ENCODE results near the gene TNFAIP3.
"Not testable (repeated sequence)": the region's sequence is repeated elsewhere in the genome, so short reads cannot be mapped to it uniquely, and the experiment has no call there.

The TNFAIP3 gene

GRCh38 chr6:137879885-137880745 is 13.1 kb downstream of the TNFAIP3 start:
- no peak for DNase-seq

- DNase-seq = no peak
Measured at GRCh38 chr6:137880746-137881521, 13.9 kb downstream of the TNFAIP3 start.

DNA sequence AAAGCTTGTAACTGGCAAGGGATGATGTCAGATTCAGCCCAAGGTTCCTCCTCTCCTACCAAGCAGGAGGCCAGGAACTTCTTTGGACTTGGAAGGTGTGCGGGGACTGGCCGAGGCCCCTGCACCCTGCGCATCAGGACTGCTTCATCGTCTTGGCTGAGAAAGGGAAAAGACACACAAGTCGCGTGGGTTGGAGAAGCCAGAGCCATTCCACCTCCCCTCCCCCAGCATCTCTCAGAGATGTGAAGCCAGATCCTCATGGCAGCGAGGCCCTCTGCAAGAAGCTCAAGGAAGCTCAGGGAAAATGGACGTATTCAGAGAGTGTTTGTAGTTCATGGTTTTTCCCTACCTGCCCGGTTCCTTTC is 14.4 kb downstream of the TNFAIP3 start:
- no peak for DNase-seq

DNA sequence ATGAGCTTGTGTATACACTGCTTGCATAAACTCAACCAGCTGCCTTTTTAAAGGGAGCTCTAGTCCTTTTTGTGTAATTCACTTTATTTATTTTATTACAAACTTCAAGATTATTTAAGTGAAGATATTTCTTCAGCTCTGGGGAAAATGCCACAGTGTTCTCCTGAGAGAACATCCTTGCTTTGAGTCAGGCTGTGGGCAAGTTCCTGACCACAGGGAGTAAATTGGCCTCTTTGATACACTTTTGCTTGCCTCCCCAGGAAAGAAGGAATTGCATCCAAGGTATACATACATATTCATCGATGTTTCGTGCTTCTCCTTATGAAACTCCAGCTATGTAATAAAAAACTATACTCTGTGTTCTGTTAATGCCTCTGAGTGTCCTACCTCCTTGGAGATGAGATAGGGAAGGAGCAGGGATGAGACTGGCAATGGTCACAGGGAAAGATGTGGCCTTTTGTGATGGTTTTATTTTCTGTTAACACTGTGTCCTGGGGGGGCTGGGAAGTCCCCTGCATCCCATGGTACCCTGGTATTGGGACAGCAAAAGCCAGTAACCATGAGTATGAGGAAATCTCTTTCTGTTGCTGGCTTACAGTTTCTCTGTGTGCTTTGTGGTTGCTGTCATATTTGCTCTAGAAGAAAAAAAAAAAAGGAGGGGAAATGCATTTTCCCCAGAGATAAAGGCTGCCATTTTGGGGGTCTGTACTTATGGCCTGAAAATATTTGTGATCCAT is 15.3 kb downstream of the TNFAIP3 start:
- no peak for DNase-seq

GRCh38 chr6:137883400-137884148 is 16.5 kb downstream of the TNFAIP3 start:
- no peak for DNase-seq

DNA sequence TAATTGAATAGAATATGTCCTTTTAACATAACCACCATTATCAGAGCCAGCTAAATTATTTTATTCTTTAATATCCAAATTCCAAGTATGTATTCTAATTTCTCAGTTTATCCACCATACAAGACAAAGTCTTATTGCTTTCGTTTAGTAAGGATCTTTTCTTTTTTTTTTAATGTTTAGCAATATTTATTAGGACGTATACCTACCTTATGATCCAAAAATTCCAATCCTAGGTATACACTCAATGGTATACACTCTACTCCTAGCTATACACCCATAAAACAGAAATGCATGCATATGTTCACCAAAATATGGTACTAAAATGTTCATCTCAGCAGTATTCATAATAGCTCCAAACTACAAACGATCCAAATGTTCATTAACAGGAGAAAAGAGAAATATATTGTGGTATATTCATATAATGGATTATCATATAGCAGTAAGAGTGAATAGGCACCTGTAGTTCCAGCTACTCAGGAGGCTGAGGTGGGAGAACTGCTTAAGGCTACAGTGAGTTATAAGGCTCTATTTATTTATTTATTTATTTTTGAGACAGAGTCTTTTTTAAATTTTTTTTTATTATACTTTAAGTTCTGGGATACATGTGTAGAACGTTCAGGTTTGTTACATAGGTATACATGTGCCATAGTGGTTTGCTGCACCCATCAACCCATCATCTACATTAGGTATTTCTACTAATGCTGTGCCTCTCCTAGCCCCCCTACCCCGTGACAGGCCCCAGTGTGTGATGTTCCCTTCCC is 17.3 kb downstream of the TNFAIP3 start:
- no peak for DNase-seq

DNA sequence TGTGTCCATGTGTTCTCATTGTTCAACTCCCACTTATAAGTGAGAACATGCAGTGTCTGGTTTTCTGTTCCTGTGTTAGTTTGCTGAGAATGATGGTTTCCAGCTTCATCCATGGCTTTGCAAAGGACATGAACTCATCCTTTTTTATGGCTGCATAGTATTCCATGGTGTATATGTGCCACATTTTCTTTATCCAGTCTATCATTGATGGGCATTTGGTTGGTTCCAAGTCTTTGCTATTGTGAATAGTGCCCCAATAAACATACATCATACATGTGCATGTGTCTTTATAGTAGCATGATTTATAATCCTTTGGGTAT is 17.8 kb downstream of the TNFAIP3 start:
- not testable (repeated sequence) for DNase-seq

DNA sequence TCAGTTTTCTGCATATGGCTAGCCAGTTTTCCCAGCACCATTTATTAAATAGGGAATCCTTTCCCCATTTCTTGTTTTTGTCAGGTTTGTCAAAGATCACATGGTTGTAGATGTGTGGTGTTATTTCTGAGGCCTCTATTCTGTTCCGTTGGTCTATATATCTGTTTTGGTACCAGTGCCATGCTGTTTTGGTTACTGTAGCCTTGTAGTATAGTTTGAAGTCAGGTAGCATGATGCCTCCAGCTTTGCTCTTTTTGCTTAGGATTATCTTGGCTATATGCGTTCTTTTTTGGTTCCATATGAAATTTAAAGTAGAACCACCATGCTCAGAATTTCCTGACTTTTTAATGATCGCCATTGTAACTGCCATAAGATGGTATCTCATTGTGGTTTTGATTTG is 19.2 kb downstream of the TNFAIP3 start:
- DNase-seq = not testable (repeated sequence)

DNA sequence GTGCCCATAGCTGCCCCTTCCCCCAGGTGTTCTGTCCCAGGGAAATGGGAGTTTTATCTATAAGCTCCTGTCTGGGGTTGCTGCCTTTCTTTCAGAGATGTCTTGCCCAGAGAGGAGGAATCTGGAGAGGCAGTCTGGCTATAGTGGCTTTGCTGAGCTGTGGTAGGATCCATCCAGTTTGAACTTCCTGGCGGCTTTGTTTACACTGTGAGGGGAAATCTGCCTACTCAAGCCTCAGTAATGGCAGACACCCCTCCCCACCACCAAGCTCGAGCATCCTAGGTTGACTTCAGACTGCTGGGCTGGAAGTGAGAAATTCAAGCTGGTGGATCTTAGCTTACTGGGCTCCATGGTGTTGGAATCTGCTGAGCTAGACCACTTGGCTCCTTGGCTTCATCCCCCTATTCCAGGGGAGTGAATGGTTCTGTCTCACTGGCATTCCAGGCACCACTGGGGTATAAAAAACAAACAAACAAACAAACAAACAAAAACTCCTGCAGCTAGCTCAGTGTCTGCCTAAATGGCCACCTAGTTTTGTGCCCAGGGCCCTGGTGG is 24.0 kb downstream of the TNFAIP3 start:
- DNase-seq = no peak

GRCh38 chr6:137892271-137892708 is 25.2 kb downstream of the TNFAIP3 start:
- no peak for DNase-seq

DNA sequence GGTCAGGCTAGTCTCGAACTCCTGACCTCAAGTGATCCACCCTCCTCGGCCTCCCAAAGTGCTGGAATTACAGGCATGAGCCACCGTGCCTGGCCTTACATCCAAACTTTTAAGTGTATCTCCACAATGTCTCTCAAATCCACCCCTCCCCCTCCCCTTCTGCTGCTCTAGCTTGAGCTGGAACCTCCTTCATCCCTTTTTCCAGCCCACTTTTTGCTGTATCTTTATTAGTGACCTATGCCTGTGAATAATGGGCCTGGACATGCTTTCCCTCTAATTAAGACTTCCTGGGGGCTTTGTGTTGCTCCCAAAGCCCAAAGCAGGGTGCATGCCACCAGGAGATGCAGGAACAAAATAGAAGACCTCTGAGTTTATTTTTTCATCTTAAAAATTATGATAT is 26.1 kb downstream of the TNFAIP3 start:
- no peak for DNase-seq

GRCh38 chr6:137893726-137894125 is 26.7 kb downstream of the TNFAIP3 start:
- DNase-seq = no peak

DNA sequence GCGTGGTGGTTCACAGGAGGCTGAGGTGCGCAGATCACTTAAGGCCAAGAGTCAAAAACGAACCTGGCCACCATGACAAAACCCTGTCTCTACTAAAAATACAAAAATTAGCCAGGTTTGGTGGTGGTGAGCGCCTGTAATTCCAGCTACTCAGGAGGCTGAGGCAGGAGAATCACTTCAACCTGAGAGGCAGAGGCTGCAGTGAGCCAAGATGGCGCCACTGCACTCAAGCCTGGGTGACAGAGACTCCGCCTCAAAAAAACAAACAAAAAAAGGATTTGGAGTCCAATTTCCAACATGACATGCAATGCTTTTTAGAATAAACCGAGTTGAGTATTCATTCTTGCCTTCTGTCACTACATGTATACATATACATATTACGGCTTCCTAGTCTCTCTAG is 27.3 kb downstream of the TNFAIP3 start:
- DNase-seq = not testable (repeated sequence)

- no peak for DNase-seq
Measured at GRCh38 chr6:137894779-137895385, 27.8 kb downstream of the TNFAIP3 start.

GRCh38 chr6:137896647-137897046 is 29.6 kb downstream of the TNFAIP3 start:
- no peak for DNase-seq

DNA sequence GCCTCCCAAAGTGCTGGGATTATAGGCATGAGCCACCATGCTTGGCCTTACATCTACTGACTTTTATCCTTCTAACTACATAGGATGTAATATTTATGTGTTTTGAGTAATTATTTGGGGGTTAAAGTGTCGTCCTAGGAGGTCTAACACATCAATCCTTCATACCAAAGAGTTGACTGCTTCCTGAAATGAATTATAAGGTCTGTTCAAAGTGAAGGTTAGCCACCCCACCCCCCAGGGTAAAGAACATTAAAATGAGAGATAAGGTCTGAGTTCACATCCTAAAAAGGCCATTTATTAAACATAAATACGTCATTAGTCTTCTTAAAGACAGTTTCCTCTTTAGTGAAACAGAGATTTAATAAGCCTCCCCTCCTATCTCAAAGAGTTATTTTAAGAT is 33.8 kb downstream of the TNFAIP3 start:
- no peak for DNase-seq

DNA sequence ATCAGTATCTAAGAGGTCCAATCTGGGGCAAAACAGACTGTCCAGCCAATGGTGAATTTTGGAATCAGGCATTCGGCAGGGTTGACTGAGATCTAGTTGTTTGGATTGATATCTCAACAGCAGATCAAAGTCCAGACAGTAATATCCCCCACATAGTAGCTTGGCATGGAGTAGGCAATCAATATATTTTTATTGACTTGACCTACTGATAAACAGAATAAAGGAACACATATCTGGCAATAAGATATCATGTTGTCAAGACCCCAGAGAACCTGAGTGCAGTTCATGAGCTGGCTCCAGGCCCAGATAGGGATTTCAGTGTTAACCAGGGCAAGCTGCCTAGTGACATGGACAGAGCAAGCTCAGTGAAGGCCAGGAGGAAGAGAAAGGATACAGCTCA is 34.4 kb downstream of the TNFAIP3 start:
- no peak for DNase-seq

GRCh38 chr6:137902699-137903098 is 35.6 kb downstream of the TNFAIP3 start:
- DNase-seq = no peak

GRCh38 chr6:137903274-137903932 is 36.3 kb downstream of the TNFAIP3 start:
- DNase-seq = no peak

GRCh38 chr6:137903933-137904821 is 37.1 kb downstream of the TNFAIP3 start:
- no peak for DNase-seq
